ENCODE results near the gene EIF2B1.
"Not testable (repeated sequence)": the region's sequence is repeated elsewhere in the genome, so short reads cannot be mapped to it uniquely, and the experiment has no call there.

- not testable (repeated sequence) for TF ChIP-seq CTCF, POLR2A (IDR thresholded peaks at IDR 0.05)
These were observed 54.7 kb downstream of the EIF2B1 start for GRCh38 chr12:123578829-123579228.
